Measurements from ENCODE around the gene HGF. TPM values are rescaled to one million over a fixed set of nuclear protein-coding genes. Genes with fewer than 3 reads are reported as not detected.

The HGF gene
- 0.07 to 0.19 TPM (median 0.14 TPM) in 3 of 5 replicates, not detected in the others for total RNA-seq (2022; extraction: Qiagen RNA extraction)

GRCh38 chr7:81769891-81770727 is at the start of gene HGF:
TSS of gene HGF (minus strand) at chr7:81770047. CDS start at chr7:81769971, 76 bp downstream.

